ENCODE measurements around the gene BTLA.

DNA sequence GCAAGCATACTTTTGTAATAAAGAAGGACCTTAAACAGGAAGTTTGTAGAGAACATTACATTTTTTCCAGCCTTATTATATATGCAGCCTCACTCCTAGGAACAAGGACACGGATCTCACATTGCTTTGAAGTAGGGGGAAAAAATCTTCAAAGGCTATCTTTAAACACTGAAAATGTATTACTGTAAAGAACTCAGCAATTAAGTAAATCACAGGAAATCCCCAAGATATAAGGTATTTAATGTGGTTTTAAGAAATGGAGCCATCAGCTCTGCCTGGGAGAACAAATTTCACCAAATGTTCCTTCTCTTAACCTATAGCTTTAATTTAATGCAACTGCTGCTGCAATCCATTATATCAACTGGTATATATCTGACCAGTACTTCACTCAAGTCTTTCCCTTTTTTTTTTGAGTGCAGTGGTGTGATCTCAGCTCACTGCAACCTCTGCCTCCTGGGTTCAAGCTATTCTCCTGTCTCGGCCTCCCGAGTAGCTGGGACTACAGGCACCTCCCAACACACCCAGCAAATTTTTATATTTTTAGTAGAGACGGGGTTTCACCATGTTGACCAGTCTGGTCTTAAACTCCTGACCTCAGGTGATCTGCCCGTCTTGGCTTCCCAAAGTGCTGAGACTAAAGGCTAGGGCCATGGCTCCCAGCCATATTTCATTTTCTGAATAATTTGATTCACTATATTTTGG is 2.8 kb downstream of the BTLA start:
- TF ChIP-seq, protein P1, sequence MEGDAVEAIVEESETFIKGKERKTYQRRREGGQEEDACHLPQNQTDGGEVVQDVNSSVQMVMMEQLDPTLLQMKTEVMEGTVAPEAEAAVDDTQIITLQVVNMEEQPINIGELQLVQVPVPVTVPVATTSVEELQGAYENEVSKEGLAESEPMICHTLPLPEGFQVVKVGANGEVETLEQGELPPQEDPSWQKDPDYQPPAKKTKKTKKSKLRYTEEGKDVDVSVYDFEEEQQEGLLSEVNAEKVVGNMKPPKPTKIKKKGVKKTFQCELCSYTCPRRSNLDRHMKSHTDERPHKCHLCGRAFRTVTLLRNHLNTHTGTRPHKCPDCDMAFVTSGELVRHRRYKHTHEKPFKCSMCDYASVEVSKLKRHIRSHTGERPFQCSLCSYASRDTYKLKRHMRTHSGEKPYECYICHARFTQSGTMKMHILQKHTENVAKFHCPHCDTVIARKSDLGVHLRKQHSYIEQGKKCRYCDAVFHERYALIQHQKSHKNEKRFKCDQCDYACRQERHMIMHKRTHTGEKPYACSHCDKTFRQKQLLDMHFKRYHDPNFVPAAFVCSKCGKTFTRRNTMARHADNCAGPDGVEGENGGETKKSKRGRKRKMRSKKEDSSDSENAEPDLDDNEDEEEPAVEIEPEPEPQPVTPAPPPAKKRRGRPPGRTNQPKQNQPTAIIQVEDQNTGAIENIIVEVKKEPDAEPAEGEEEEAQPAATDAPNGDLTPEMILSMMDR (conservative IDR thresholded peaks at IDR 0.05; ENCODE audit: low read depth, low read length), result no peak
- no peak for TF ChIP-seq EZH2 (IDR thresholded peaks at IDR 0.05; ENCODE audit: low read length, unreplicated experiment)
- TF ChIP-seq EZH2phosphoT487 (IDR thresholded peaks at IDR 0.05; ENCODE audit: borderline replicate concordance, low read length), result no peak

All from PC-3 (cell line).